GM12891 (cell line): Measurements from ENCODE around the gene ART4.

Source experiments
- POLR2A ChIP-seq: IDR thresholded peaks from 2 replicates; pipeline ENCODE4 v1.6.1; 2011; ENCODE audit warnings: low read depth, low read length, control low read depth
- TAF1 ChIP-seq: IDR thresholded peaks from 2 replicates; pipeline ENCODE4 v1.6.1; 2011; ENCODE audit warnings: low read depth, low read length, control low read depth

DNA sequence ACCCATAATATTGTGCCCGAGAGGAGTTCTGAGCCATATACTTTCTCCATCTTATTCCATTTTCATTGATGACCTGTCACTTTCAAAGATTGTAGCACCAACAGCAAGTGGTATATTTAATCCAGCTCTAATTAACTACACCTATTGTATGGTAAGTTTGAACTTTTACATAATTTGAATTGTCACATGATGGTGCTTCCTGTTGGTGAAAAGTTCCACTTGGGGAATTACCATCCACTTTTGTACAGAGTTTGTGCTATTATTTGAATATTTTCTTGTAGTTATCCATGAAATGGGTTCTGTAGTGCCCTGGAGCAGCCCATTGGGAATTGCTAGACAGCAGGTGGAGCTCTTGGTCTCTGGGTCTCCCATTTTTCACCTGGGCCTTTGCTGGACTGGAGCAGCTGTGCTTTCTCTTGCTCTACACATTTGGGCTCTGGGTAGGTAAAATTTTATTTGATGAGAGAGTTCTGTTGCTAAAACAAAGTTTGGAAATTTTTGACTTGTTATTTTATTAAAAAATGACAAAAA is 32.3 kb downstream of the ART4 start:
- TF ChIP-seq TAF1 (no peak), POLR2A (no peak)
